IgD-negative memory B cell (primary cell): ENCODE measurements around the gene CTIF. TPM values are rescaled to one million over a fixed set of nuclear protein-coding genes. Genes with fewer than 3 reads are reported as not detected.

Source experiments
- H3K27ac Mint-ChIP-seq, 3 donors: one replicate each; pipeline ENCODE4 v1.8.0; 2020 to 2022; ENCODE audit warnings: mild to moderate bottlenecking in 3 of 3, mixed read lengths in 3 of 3, moderate library complexity in 1 of 3
- H3K27me3 Mint-ChIP-seq: one replicate; pipeline ENCODE4 v1.8.0; 2021; ENCODE audit warnings: mixed read lengths
- H3K36me3 Mint-ChIP-seq: one replicate; pipeline ENCODE4 v1.8.0; 2020; ENCODE audit warnings: mild to moderate bottlenecking, mixed read lengths
- H3K4me1 Mint-ChIP-seq, 3 donors: one replicate each; pipeline ENCODE4 v1.8.0; 2020 to 2022; ENCODE audit warnings: mixed read lengths in 3 of 3, mild to moderate bottlenecking in 1 of 3
- H3K4me3 Mint-ChIP-seq, 4 donors: one replicate each; pipeline ENCODE4 v1.8.0; 2020 to 2022; ENCODE audit warnings: mild to moderate bottlenecking in 4 of 4, mixed read lengths in 4 of 4, moderate library complexity in 3 of 4
- H3K9me3 Mint-ChIP-seq, 3 donors: one replicate each; pipeline ENCODE4 v1.8.0; 2020 to 2021; ENCODE audit warnings: mixed read lengths in 3 of 3, mild to moderate bottlenecking in 1 of 3
- polyA plus RNA-seq: library from polyadenylated mRNA; unstranded; fragments of 300-500 nt; fragmentation: Illumina TruSeq; gene quantifications from one replicate; pipeline ENCODE4 v1.2.3, GENCODE V29; 2021

CTIF gene
- polyA plus RNA-seq, 1 donor from 2014 or later = not detected

DNA sequence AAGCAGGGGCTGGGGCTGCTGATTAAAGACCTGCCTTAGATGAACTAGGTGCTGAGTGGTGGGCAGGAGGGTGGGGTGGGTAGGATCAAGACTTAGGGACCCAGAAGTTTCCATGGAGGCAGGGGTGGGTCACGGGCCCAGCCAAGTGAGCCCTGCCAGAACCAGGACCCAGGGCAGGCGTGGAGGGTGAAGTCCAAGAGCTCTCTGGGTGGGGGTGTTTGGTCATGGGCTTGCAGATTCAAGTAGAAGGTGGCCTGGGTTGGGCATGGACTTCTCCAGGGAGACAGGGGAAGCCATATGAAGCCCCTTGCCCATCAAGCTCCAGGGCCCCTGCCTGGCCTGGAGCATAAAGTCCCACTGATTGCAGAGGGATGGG lies 243.1 kb downstream of the CTIF start:
- H3K9me3 Mint-ChIP-seq = no peaks in the 10 kb centered on the region
- H3K27ac Mint-ChIP-seq = no peak overlapping the region
- peaks cover 13 to 26% (median 25%) of the 10 kb centered on the region in 3 donors for H3K4me1 Mint-ChIP-seq
- no peaks in the 10 kb centered on the region for H3K27me3 Mint-ChIP-seq
- peak overlapping the region in 2 of 4 donors; percentile 54 to 66 for H3K4me3 Mint-ChIP-seq
- H3K36me3 Mint-ChIP-seq = peaks cover 1% of the 10 kb centered on the region

DNA sequence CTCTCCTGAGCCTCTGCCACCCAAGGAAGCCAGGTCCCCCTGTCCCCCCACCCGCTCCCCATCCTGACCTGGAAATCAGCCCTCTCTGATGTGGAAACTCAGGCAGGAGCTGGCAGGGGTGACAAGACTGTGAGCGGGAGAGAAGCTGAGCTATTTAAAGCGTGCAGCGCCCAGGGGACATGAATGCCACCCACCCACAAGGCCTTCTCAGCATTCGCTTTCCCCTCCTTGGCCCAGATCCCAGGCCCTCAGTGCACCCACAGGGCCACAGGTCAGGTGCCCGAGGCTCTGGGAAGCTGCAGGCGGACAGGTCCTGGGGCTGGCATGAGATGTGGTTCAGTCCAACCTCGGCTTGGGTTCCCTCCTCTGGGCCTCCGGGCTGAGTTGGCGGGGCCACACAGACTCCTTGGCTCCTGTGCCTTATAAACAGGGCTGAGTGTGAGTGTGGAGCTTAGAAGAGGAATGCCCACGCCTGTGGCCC lies 243.6 kb downstream of the CTIF start:
- peak overlapping the region in 1 of 4 donors; percentile 54 for H3K4me3 Mint-ChIP-seq
- H3K36me3 Mint-ChIP-seq = peaks cover 1% of the 10 kb centered on the region
- H3K4me1 Mint-ChIP-seq = peaks cover 13 to 25% (median 24%) of the 10 kb centered on the region in 3 donors
- H3K9me3 Mint-ChIP-seq = no peaks in the 10 kb centered on the region
- H3K27ac Mint-ChIP-seq = no peak overlapping the region
- no peaks in the 10 kb centered on the region for H3K27me3 Mint-ChIP-seq

DNA sequence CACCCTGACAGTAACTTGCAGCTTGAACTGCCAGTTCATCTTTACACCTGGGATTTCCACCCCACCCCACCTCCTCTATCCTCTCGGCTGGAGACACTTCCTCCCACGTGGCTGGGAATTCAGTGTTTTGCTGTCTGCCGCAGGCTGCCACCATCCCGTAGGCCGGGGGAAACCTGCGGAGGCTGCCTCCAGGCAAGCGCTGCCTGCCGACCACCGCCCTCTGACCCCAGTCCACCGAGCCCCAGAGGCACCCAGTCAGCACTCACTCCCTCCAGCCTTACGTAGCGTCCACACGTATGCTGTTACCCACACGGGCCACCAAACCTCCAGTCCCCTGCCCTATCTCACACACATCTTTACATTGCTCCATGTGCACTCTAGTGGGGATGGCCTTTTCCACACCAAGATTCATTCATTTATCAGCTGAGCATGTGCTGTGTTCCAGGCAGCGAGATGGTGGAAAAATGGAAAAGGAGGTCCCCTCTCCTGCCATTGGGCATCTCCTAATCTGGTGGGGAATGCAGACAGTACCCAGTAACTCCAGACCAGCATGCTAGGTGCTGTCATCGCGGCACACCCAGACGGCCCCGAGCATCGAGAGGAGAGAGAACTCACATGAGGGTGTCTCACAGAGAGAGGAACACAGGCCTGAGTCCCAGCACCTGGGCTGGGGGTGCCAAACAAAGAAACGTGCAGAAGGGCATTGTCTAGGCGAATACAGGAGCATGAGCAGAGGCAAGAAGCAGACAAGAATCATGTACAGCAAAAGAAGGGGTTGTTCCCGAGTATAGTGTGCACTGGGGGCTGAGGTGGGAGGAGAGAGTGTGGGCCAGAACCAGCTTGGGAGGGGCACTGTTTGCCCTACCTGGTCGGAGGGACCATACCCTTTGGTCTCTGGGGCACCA lies 245.0 kb downstream of the CTIF start:
- Mint-ChIP-seq H3K9me3 (no peaks in the 10 kb centered on the region), H3K27ac (no peak overlapping the region), H3K27me3 (no peaks in the 10 kb centered on the region), H3K36me3 (no peaks in the 10 kb centered on the region), H3K4me1 (peaks cover 7 to 25% (median 24%) of the 10 kb centered on the region in 3 donors), H3K4me3 (peak overlapping the region in 2 of 4 donors; percentile 64 to 80)

DNA sequence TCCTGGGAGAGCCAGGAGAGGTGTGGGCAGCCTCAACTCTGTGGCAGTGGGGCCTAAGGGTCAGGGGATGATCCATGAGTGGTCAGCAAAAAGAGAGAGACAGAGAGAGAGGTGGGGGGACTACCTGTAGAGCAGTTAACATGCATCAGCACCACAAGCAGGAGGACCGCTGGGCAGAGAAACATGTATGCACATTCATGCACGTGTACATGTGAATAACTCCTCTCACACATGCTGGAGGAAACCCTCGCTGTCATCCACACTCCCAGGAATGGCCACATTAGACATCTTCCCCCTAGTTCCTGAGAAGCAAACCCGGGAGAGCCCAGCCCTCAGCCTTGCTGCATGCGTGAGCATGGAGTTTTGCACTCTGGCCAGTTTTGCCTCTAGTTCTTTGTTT lies 245.8 kb downstream of the CTIF start:
- Mint-ChIP-seq H3K27me3 (no peaks in the 10 kb centered on the region), H3K4me3 (peak overlapping the region in 2 of 4 donors; percentile 80 to 87), H3K4me1 (peaks cover 7 to 25% (median 24%) of the 10 kb centered on the region in 3 donors), H3K27ac (peak overlapping the region; percentile 3 to 91 (median 3)), H3K9me3 (no peaks in the 10 kb centered on the region), H3K36me3 (no peaks in the 10 kb centered on the region)

DNA sequence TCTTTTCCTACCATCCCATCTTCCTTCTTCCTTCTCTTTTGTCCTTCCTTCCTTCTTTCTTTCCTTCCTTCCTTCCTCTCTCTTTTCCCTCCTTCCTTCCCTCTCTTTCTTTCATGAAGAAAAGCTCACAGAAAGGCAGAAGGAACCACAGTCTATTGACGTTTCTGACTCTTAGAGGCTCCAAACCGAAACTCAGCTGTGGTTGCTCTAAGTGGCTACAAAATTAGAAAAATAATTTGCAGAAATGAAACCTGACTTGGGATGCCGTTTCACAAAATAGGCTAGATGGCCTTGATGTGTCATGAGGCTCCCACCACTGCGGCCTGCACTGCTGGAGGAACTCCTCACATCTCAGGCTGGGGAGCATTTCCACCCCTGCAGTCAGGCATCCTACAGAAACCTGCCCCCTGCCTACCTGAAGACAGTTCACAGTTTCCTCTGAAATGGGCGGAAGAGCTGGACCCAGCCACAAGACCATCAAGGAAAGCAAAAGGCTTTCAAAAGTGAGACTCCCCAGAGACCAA lies 246.3 kb downstream of the CTIF start:
- H3K4me1 Mint-ChIP-seq = peaks cover 11 to 27% (median 26%) of the 10 kb centered on the region in 3 donors
- H3K27me3 Mint-ChIP-seq = no peaks in the 10 kb centered on the region
- H3K27ac Mint-ChIP-seq = peak overlapping the region; percentile 3 to 91 (median 3)
- H3K36me3 Mint-ChIP-seq = no peaks in the 10 kb centered on the region
- H3K4me3 Mint-ChIP-seq = peak overlapping the region in 2 of 4 donors; percentile 80 to 87
- no peaks in the 10 kb centered on the region for H3K9me3 Mint-ChIP-seq

DNA sequence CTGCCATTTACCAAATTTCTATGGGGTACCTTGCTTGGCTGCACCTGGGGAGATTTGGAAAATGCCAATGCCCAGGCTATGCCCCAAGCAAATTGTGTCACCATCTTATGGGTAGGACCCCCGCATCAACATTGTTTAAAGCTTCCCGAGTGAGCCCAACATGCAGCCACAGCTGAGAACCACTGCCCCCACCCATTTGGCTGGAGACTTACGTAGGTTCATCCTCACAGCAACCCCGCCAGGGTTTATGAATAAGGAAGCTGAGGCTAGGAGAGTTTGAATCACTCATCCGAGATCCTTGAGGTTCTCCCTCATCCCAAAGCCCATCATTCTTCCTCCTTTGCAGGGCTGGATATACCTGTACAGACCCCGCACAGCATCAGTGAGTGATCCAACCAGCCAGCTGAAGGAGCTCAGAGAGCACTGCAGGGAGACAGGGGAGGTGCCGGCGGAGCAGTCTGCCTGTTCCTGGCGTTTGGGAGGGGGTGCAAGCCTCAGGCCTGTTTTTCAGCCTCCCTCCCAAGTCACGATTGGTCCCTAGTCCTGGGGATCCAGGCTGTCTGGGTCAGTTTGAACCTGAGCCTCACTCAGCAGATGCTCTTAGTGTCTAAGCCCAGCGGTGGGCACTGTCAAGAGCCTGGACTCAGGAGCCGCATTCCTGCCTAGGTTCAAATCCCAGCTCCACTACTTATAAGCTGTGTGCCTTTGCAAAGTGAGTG lies 247.1 kb downstream of the CTIF start:
- H3K36me3 Mint-ChIP-seq = no peaks in the 10 kb centered on the region
- no peaks in the 10 kb centered on the region for H3K9me3 Mint-ChIP-seq
- peak overlapping the region in 1 of 3 donors; percentile 3 for H3K27ac Mint-ChIP-seq
- no peaks in the 10 kb centered on the region for H3K27me3 Mint-ChIP-seq
- H3K4me1 Mint-ChIP-seq = peaks cover 13 to 28% (median 28%) of the 10 kb centered on the region in 3 donors
- peak overlapping the region in 1 of 4 donors; percentile 17 for H3K4me3 Mint-ChIP-seq

DNA sequence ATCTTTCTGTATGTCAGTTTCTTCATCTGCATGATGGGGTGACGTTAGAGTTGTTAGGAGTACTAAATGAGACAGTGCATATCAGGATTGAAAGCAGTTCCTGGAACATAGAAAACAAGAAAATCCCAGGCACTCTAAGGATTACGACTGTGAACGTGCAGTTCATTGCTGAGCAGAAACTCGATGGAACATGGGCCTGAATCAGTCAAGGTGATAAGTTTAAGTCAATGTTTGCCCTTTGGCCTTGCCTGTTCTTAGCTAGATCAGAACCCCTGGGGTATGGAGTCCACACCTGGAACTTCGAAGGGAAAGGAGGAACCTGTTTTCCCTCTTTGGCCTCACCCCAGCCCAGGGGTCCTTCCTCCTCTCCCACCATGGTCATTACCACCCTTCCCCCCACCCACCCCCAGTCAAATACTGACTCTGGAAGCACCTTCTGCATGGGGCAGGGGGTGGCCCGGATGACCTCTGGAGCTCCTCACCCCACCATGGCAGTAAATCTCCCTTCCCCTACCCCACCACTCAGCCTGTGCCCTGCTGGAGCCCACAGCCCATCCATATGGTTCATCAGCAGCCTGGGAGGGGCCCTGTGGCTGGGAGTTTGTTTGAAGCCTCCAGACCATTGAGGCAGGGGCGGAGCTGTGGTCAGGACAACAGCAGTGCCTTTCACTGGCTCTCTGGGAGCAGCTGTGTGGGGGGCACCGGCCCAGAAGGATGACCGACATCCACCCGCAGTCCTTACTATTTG lies 247.8 kb downstream of the CTIF start:
- Mint-ChIP-seq H3K36me3 (no peaks in the 10 kb centered on the region), H3K27me3 (no peaks in the 10 kb centered on the region), H3K4me1 (peaks cover 18 to 33% (median 29%) of the 10 kb centered on the region in 3 donors), H3K4me3 (no peak overlapping the region), H3K9me3 (no peaks in the 10 kb centered on the region), H3K27ac (no peak overlapping the region)

DNA sequence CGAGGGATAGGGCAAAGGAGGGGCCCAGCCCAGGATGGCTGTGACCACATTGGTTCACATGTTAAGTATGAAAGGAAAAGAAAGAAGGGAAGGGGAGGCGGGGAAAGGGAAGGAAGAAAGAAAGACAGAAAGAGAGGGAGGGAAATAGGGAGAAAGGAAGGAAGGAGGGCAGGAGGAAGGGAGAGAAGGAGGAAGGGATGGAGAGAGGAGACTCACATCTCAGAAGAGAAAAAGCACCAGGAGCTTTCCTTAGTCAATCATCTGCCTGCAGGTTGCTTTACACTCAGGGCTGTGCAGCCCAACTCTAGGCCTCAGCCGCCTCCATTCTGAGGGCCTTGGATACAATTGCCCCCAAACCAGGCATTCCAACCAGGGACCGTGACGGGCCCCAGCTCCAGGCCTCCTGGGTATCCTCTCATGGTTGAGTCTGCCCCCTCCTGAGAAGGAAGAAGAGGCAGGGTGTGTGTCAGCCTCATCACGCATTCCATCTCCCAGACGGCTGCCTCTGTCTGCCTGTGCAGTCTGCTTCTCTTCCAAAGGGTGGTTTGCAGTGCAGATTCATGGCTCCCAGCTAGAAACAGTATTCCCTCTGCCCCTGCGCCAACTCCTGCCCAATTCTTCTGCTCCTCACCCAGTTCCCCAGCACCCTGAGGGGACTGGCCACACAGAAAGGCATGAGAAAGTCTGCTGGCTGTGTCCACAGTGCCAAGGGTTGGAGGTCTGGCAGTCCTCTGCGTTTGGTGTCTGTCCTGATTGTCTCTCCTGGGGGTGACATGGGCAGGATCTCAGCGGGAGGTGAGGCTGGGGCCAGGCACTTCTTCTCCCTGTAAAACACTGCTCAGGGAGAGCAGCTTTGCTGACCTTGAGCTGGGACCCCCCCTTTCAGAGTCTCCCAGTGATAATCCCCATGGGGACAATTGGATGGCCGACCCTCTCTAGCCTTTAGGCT lies 248.6 kb downstream of the CTIF start:
- H3K36me3 Mint-ChIP-seq = no peaks in the 10 kb centered on the region
- no peak overlapping the region for H3K4me3 Mint-ChIP-seq
- no peak overlapping the region for H3K27ac Mint-ChIP-seq
- peaks cover 18 to 34% (median 31%) of the 10 kb centered on the region in 3 donors for H3K4me1 Mint-ChIP-seq
- no peaks in the 10 kb centered on the region for H3K9me3 Mint-ChIP-seq
- H3K27me3 Mint-ChIP-seq = no peaks in the 10 kb centered on the region

DNA sequence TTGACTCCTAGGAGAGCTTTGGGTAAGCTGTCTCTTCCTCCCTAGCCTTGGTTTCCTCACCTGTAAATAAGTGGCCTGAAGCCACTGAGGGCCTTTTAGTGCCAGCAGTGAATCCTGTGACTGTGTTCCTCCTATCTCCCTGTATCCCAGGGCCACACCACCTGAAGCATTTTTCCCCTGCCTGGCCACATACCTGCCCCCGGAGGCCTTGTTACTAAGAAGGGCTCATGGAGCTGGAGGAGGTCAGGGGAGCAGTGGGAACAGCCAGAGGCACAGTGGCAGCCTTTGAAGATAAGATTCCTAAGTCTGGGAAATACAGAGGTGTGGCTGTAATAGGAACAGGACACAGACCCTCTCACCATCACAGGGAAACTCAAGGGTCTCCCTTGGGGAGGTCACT lies 249.5 kb downstream of the CTIF start:
- H3K4me1 Mint-ChIP-seq = peaks cover 18 to 34% (median 31%) of the 10 kb centered on the region in 3 donors
- no peak overlapping the region for H3K27ac Mint-ChIP-seq
- no peaks in the 10 kb centered on the region for H3K27me3 Mint-ChIP-seq
- no peaks in the 10 kb centered on the region for H3K9me3 Mint-ChIP-seq
- H3K4me3 Mint-ChIP-seq = no peak overlapping the region
- no peaks in the 10 kb centered on the region for H3K36me3 Mint-ChIP-seq

DNA sequence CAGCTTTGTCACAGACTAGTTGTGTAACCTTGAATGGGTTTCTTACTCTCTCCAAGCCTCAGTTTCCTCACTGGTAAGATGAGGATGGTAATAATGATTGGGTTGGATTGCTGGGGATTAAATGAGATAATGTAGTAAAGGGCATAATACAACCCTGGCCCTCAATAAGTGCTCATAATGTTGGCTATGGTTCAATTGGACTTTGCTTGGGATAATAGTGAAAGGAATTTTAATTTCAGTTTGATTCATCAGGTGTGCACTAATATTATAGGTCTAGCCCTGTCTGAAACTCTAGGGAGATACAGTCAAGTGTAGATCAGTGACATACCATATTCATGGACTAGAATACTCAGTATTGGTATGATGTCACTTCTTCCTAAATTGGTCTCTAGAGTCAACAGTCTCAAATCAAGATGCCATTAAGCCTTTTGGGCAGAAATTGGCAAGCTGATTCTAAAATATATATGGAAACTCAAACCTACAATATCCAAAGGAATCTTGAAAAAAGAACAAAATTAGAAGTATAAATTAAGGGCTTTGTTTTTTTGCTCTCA lies 250.5 kb downstream of the CTIF start:
- H3K27ac Mint-ChIP-seq = no peak overlapping the region
- H3K4me3 Mint-ChIP-seq = no peak overlapping the region
- H3K9me3 Mint-ChIP-seq = no peaks in the 10 kb centered on the region
- H3K36me3 Mint-ChIP-seq = no peaks in the 10 kb centered on the region
- H3K27me3 Mint-ChIP-seq = no peaks in the 10 kb centered on the region
- peaks cover 18 to 29% (median 28%) of the 10 kb centered on the region in 3 donors for H3K4me1 Mint-ChIP-seq

DNA sequence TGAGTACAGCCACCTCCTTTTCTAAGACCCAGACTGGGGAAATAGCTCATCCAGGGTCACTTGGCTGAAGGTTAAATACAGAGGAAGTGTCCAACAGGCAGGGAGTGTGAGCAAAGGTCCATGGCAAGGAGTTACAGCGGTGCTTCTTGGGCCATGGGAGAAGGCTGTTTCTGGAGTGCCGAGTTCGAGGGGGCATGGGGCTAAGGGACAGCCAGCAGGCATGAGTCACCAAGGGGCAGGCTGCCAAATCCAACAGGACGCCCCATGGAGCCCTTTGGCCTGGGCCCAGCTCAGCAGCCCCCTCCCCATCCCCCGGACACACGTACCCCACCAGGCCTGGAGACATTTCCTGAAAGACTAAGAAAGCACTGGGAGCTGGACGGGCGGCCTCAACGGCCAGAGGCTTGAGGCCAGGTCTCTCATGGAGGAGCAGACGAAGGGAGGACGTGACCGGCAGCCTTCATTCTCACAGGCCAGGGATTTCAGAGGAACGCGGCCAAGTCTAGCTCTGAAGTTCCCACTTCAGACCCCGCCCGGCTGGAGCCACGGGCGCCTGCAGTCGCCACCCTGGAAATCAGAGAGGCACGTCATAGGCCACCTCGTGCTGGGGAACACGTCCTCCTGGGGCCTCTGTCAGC lies 251.5 kb downstream of the CTIF start:
- no peaks in the 10 kb centered on the region for H3K36me3 Mint-ChIP-seq
- H3K4me3 Mint-ChIP-seq = peak overlapping the region in 2 of 4 donors; percentile 12 to 50
- no peaks in the 10 kb centered on the region for H3K9me3 Mint-ChIP-seq
- peaks cover 15 to 20% (median 18%) of the 10 kb centered on the region in 3 donors for H3K4me1 Mint-ChIP-seq
- no peaks in the 10 kb centered on the region for H3K27me3 Mint-ChIP-seq
- H3K27ac Mint-ChIP-seq = no peak overlapping the region

DNA sequence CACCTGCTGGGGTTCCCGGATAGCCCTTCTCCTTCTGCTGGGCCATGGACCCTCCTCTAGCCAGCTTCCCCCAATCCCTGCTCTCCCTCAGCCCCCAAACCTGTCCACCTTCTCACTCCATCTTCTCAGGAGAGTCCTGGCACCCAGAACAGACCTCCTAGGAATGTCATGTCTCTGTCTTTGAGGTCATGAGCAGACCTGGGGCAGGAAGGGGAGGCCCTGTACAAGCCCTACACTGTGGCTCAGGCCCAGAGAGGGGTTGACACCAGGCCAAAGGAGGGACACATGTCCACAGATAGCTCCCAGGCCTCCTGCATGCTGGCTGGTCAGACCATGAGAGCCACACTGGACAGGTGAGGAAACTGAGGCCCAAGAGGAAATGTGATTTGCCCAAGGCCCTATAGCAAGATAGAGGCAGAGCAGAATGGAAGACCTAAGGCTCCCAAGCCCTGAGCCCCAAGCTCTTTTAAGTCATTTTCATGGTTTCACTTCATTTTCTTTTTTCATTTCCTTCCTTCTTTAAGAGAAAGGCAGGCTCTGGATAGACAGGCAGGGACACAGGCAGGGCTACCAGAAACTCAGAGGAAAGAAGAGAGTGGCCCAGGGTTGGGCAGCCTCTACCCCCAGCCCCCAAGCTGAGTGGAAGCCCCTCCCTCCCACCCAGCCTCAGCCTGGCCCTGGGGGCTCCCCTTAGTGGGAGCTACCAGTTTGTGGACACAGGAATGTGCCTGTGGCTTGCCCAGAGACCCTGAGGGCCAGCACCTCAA lies 252.2 kb downstream of the CTIF start:
- peaks cover 14 to 15% (median 14%) of the 10 kb centered on the region in 3 donors for H3K4me1 Mint-ChIP-seq
- H3K9me3 Mint-ChIP-seq = no peaks in the 10 kb centered on the region
- peak overlapping the region in 1 of 4 donors; percentile 17 for H3K4me3 Mint-ChIP-seq
- H3K27me3 Mint-ChIP-seq = no peaks in the 10 kb centered on the region
- H3K36me3 Mint-ChIP-seq = no peaks in the 10 kb centered on the region
- peak overlapping the region in 1 of 3 donors; percentile 84 for H3K27ac Mint-ChIP-seq
